GM11168 (cell line): Measurements from ENCODE around the gene CD300H.

ENCODE experiments used
- in situ Hi-C: fragments of 300-500 bp; cut with MboI; formaldehyde crosslinking; loops from one replicate; pipeline ENCODE4 v1.12.0; 2022; ENCODE audit warnings: low sequenced_read_pairs; ENCODE audit not compliant: unreplicated experiment

The CD300H gene

DNA sequence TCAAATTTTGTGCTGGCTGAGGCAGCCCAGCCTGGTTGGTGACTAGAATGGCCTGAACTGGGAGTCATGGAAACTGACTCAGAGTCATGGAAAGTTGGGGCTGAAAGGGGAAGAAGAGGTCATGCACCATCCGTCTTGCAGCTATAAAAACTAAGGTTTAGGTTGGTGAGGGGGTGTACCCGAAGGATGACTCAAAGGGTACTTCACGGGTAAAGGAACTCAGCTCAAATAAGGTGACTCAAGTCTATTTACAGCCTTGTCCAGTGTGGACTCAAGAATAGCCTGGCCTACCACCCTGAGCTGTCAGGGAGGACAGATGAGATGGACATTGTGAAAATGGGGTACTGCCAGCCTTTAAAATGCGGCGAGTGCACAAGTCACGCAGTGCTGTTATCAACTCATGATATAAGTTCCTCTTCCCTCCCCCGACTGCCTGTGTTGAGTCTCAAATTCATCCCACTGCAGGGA is 54.7 kb downstream of the CD300H start:
- in situ Hi-C loops: no loop called here

DNA sequence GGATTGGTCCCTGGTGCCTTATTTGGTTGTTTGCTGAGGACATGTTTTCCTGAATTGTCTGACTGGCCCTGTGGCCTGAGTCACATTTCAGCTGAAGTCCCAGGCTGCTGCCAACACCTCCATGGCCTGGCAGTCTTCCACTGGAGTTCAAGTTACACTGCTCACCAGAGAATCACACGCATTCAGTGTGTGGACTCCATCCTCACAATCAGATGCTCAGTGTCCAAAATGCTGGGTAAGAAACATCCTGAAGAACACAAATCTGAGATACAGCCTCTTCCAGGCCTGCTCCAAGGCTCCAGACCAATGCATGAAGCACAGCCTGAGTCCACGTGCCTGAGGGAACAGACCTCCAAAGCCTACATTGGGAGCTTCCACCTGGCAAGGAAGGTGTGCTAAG is 55.3 kb downstream of the CD300H start:
- in situ Hi-C loops: no loop called here
